ENCODE measurements around the gene SLC24A3. TPM values are rescaled to one million over a fixed set of nuclear protein-coding genes. Genes with fewer than 3 reads are reported as not detected.

SLC24A3 gene
- total RNA-seq, 4 donors from 2014 or later: 1.6 to 38.8 (median 3.7) TPM

GRCh38 chr20:19603376-19603750, 390.9 kb downstream of the SLC24A3 start:
- DNase-seq: no peak
- no peaks in the 10 kb centered on the region for H3K9me3 ChIP-seq
- no peaks in the 10 kb centered on the region for H3K4me1 ChIP-seq
- no peaks in the 10 kb centered on the region for H3K27me3 ChIP-seq
- no peaks in the 10 kb centered on the region for H3K36me3 ChIP-seq
- no peak overlapping the region for H3K27ac ChIP-seq
- no peak overlapping the region for H3K4me3 ChIP-seq
- TF ChIP-seq POLR2A (IDR thresholded peaks at IDR 0.05) (no peak), CTCF (IDR thresholded peaks at IDR 0.05) (no peak)

GRCh38 chr20:19605786-19606485, 393.5 kb downstream of the SLC24A3 start:
- no peak overlapping the region for H3K4me3 ChIP-seq
- no peak for DNase-seq
- H3K4me1 ChIP-seq: no peaks in the 10 kb centered on the region
- H3K27me3 ChIP-seq: no peaks in the 10 kb centered on the region
- no peak for TF ChIP-seq CTCF (IDR thresholded peaks at IDR 0.05)
- TF ChIP-seq POLR2A (IDR thresholded peaks at IDR 0.05): no peak
- H3K9me3 ChIP-seq: no peaks in the 10 kb centered on the region
- H3K36me3 ChIP-seq: no peaks in the 10 kb centered on the region
- H3K27ac ChIP-seq: no peak overlapping the region

- no peaks in the 10 kb centered on the region for H3K36me3 ChIP-seq
- no peak for DNase-seq
- H3K27ac ChIP-seq: no peak overlapping the region
- no peaks in the 10 kb centered on the region for H3K4me1 ChIP-seq
- no peak overlapping the region for H3K4me3 ChIP-seq
- TF ChIP-seq POLR2A (IDR thresholded peaks at IDR 0.05): no peak
- TF ChIP-seq CTCF (IDR thresholded peaks at IDR 0.05): no peak
- H3K9me3 ChIP-seq: no peaks in the 10 kb centered on the region
- H3K27me3 ChIP-seq: no peaks in the 10 kb centered on the region
Observed at GRCh38 chr20:19609642-19610223, 397.3 kb downstream of the SLC24A3 start.

- no peaks in the 10 kb centered on the region for H3K9me3 ChIP-seq
- H3K4me1 ChIP-seq: no peaks in the 10 kb centered on the region
- no peaks in the 10 kb centered on the region for H3K27me3 ChIP-seq
- H3K27ac ChIP-seq: no peak overlapping the region
- TF ChIP-seq CTCF (IDR thresholded peaks at IDR 0.05): no peak
- TF ChIP-seq POLR2A (IDR thresholded peaks at IDR 0.05): no peak
- no peak overlapping the region for H3K4me3 ChIP-seq
- no peak for DNase-seq
- H3K36me3 ChIP-seq: no peaks in the 10 kb centered on the region
Observed at GRCh38 chr20:19615629-19616028, 403.2 kb downstream of the SLC24A3 start.

- no peak for DNase-seq
- H3K27ac ChIP-seq: no peak overlapping the region
- no peaks in the 10 kb centered on the region for H3K27me3 ChIP-seq
- TF ChIP-seq POLR2A (IDR thresholded peaks at IDR 0.05) (no peak), CTCF (IDR thresholded peaks at IDR 0.05) (no peak)
- H3K4me1 ChIP-seq: no peaks in the 10 kb centered on the region
- no peaks in the 10 kb centered on the region for H3K36me3 ChIP-seq
- no peaks in the 10 kb centered on the region for H3K9me3 ChIP-seq
- H3K4me3 ChIP-seq: no peak overlapping the region
Observed at GRCh38 chr20:19616081-19616480, 403.6 kb downstream of the SLC24A3 start.
